PC-3 (cell line): Measurements from ENCODE around the gene GBA2.

Source experiments
- EZH2 ChIP-seq: fragments of 300-600 bp; sonication (generic); IDR thresholded peaks from one replicate; pipeline ENCODE4 v1.6.1; 2017; ENCODE audit warnings: antibody characterized with exemption, mild to moderate bottlenecking, low read length; ENCODE audit not compliant: unreplicated experiment
- EZH2phosphoT487 ChIP-seq: fragments of 300-600 bp; sonication (generic); IDR thresholded peaks from 2 replicates; pipeline ENCODE4 v1.6.1; 2018; ENCODE audit warnings: mild to moderate bottlenecking, antibody characterized with exemption, low read length, borderline replicate concordance
- TF ChIP-seq, protein P1 (sequence below): fragments of 300-600 bp; sonication (generic); conservative IDR thresholded peaks from 2 replicates; pipeline ENCODE4 v1.5.1; 2017; ENCODE audit warnings: antibody characterized with exemption, low read depth, mild to moderate bottlenecking, low read length

- TF ChIP-seq, protein P1, sequence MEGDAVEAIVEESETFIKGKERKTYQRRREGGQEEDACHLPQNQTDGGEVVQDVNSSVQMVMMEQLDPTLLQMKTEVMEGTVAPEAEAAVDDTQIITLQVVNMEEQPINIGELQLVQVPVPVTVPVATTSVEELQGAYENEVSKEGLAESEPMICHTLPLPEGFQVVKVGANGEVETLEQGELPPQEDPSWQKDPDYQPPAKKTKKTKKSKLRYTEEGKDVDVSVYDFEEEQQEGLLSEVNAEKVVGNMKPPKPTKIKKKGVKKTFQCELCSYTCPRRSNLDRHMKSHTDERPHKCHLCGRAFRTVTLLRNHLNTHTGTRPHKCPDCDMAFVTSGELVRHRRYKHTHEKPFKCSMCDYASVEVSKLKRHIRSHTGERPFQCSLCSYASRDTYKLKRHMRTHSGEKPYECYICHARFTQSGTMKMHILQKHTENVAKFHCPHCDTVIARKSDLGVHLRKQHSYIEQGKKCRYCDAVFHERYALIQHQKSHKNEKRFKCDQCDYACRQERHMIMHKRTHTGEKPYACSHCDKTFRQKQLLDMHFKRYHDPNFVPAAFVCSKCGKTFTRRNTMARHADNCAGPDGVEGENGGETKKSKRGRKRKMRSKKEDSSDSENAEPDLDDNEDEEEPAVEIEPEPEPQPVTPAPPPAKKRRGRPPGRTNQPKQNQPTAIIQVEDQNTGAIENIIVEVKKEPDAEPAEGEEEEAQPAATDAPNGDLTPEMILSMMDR = no peak
- TF ChIP-seq EZH2 = no peak
- TF ChIP-seq EZH2phosphoT487 = no peak
Measured at GRCh38 chr9:35725362-35725761, 23.7 kb downstream of the GBA2 start.
